OCI-LY1 (cell line): Measurements from ENCODE around the gene METTL1.

Experiments
- H2AFZ ChIP-seq: fragments of 200-600 bp; sonication (generic), shearing (Covaris generic); 2 replicates; pipeline ENCODE4 v1.6.0; 2014; ENCODE audit warnings: antibody characterized with exemption, mild to moderate bottlenecking, low read length
- H3F3A ChIP-seq: fragments of 200-600 bp; sonication (generic), shearing (Covaris generic); 2 replicates; pipeline ENCODE4 v1.6.0; 2014; ENCODE audit warnings: mild to moderate bottlenecking, antibody characterized with exemption, low read length, moderate library complexity; ENCODE audit not compliant: insufficient read depth
- H3K27ac ChIP-seq: fragments of 200-600 bp; sonication (generic); 2 replicates; pipeline ENCODE4 v1.5.1; 2014; ENCODE audit warnings: low read length, mixed run types, mild to moderate bottlenecking, low read depth; ENCODE audit not compliant: poor library complexity, severe bottlenecking
- H3K27me3 ChIP-seq: fragments of 200-600 bp; sonication (generic); 2 replicates; pipeline ENCODE4 v1.6.0; 2014; ENCODE audit warnings: antibody characterized with exemption, mild to moderate bottlenecking, low read length, moderate library complexity; ENCODE audit not compliant: insufficient read depth
- H3K36me3 ChIP-seq: fragments of 200-600 bp; sonication (generic); 2 replicates; pipeline ENCODE4 v1.6.1; 2014; ENCODE audit warnings: mild to moderate bottlenecking, antibody characterized with exemption, low read length, moderate library complexity, mixed read lengths; ENCODE audit not compliant: insufficient read depth
- H3K4me1 ChIP-seq: fragments of 200-600 bp; sonication (generic); 2 replicates; pipeline ENCODE4 v1.5.1; 2014; ENCODE audit warnings: mild to moderate bottlenecking, low read length, moderate library complexity; ENCODE audit not compliant: insufficient read depth, severe bottlenecking
- H3K4me2 ChIP-seq: fragments of 200-600 bp; sonication (generic), shearing (Covaris generic); 2 replicates; pipeline ENCODE4 v1.6.1; 2014; ENCODE audit warnings: low read length
- H3K4me3 ChIP-seq: fragments of 200-600 bp; sonication (generic); 2 replicates; pipeline ENCODE4 v1.5.1; 2014; ENCODE audit warnings: low read length, low read depth, mild to moderate bottlenecking, mixed read lengths; ENCODE audit not compliant: poor library complexity, severe bottlenecking
- H3K79me2 ChIP-seq: fragments of 200-600 bp; shearing (Covaris generic); 2 replicates; pipeline ENCODE4 v1.6.1; 2016; ENCODE audit warnings: mixed run types, low read length, mixed read lengths; ENCODE audit not compliant: insufficient read depth
- H3K9ac ChIP-seq: fragments of 200-600 bp; sonication (generic), shearing (Covaris generic); 2 replicates; pipeline ENCODE4 v1.6.1; 2014; ENCODE audit warnings: mild to moderate bottlenecking, low read length, mixed read lengths
- H3K9me2 ChIP-seq: fragments of 200-600 bp; sonication (generic), shearing (Covaris generic); 2 replicates; pipeline ENCODE4 v1.6.1; 2014; ENCODE audit warnings: low read depth, mild to moderate bottlenecking, low read length, mixed read lengths
- H3K9me3 ChIP-seq: fragments of 200-600 bp; shearing (Covaris generic); 2 replicates; pipeline ENCODE4 v1.6.1; 2014; ENCODE audit warnings: low read length, mixed read lengths
- H4K20me1 ChIP-seq: fragments of 200-600 bp; sonication (generic), shearing (Covaris generic); 2 replicates; pipeline ENCODE4 v1.6.0; 2016; ENCODE audit warnings: mild to moderate bottlenecking, low read length; ENCODE audit not compliant: insufficient read depth
- CTCF ChIP-seq: fragments of 200-600 bp; sonication (generic), shearing (Covaris generic); IDR thresholded peaks from 2 replicates; pipeline ENCODE4 v1.5.1; 2017; ENCODE audit warnings: mild to moderate bottlenecking, antibody characterized with exemption, low read length, moderate library complexity, mixed read lengths
- EZH2 ChIP-seq: fragments of 200-600 bp; sonication (generic), shearing (Covaris generic); IDR thresholded peaks from 2 replicates; pipeline ENCODE4 v1.8.0; 2017; ENCODE audit warnings: borderline replicate concordance, mixed run types, mild to moderate bottlenecking, antibody characterized with exemption, low read length, moderate library complexity, mixed read lengths

Gene METTL1

GRCh38 chr12:57815177-57816000 lies 43.5 kb upstream of the METTL1 start:
- no peaks in the 10 kb centered on the region for H3K27me3 ChIP-seq
- no peaks in the 10 kb centered on the region for H3K4me1 ChIP-seq
- no peaks in the 10 kb centered on the region for H3K9me3 ChIP-seq
- H3K4me3 ChIP-seq = no peak overlapping the region
- H4K20me1 ChIP-seq = no peaks in the 10 kb centered on the region
- H2AFZ ChIP-seq = no peak overlapping the region
- H3F3A ChIP-seq = no peaks in the 10 kb centered on the region
- H3K79me2 ChIP-seq = no peaks in the 10 kb centered on the region
- 0 out of 2 replicates have a peak, but pooled peaks have one; percentile 6 for TF ChIP-seq CTCF
- no peak for TF ChIP-seq EZH2
- no peaks in the 10 kb centered on the region for H3K9me2 ChIP-seq
- H3K4me2 ChIP-seq = no peak overlapping the region
- no peaks in the 10 kb centered on the region for H3K36me3 ChIP-seq
- no peak overlapping the region for H3K9ac ChIP-seq
- no peak overlapping the region for H3K27ac ChIP-seq

GRCh38 chr12:57813971-57814772 lies 42.3 kb upstream of the METTL1 start:
- H3F3A ChIP-seq = no peaks in the 10 kb centered on the region
- H3K4me3 ChIP-seq = no peak overlapping the region
- no peaks in the 10 kb centered on the region for H3K79me2 ChIP-seq
- no peak overlapping the region for H3K27ac ChIP-seq
- no peak overlapping the region for H3K4me2 ChIP-seq
- H3K27me3 ChIP-seq = no peaks in the 10 kb centered on the region
- no peaks in the 10 kb centered on the region for H3K36me3 ChIP-seq
- H4K20me1 ChIP-seq = no peaks in the 10 kb centered on the region
- H3K9ac ChIP-seq = no peak overlapping the region
- H3K9me3 ChIP-seq = no peaks in the 10 kb centered on the region
- H2AFZ ChIP-seq = no peak overlapping the region
- TF ChIP-seq CTCF (no peak), EZH2 (no peak)
- H3K4me1 ChIP-seq = no peaks in the 10 kb centered on the region
- no peaks in the 10 kb centered on the region for H3K9me2 ChIP-seq

- no peaks in the 10 kb centered on the region for H3K4me1 ChIP-seq
- no peaks in the 10 kb centered on the region for H3K36me3 ChIP-seq
- TF ChIP-seq EZH2 (no peak), CTCF (no peak)
- no peaks in the 10 kb centered on the region for H3K27me3 ChIP-seq
- H3K9me2 ChIP-seq = no peaks in the 10 kb centered on the region
- no peaks in the 10 kb centered on the region for H4K20me1 ChIP-seq
- no peaks in the 10 kb centered on the region for H3K9me3 ChIP-seq
- no peak overlapping the region for H3K4me3 ChIP-seq
- H3K4me2 ChIP-seq = no peak overlapping the region
- no peak overlapping the region for H3K27ac ChIP-seq
- no peak overlapping the region for H2AFZ ChIP-seq
- no peaks in the 10 kb centered on the region for H3K79me2 ChIP-seq
- no peak overlapping the region for H3K9ac ChIP-seq
- H3F3A ChIP-seq = no peaks in the 10 kb centered on the region
These were observed 41.4 kb upstream of the METTL1 start for GRCh38 chr12:57813111-57813970.
